Astrocyte (in vitro differentiated cells and primary cell): ENCODE measurements around the gene ADAMTS17. TPM values are rescaled to one million over a fixed set of nuclear protein-coding genes. Genes with fewer than 3 reads are reported as not detected.

Experiments used
- DNase-seq: peaks from one replicate; pipeline ENCODE4 v3.0.0-alpha.2; 2010; ENCODE audit warnings: low read depth
- FAIRE-seq: peaks from 2 replicates; lab custom pipeline; 2011; peaks lifted over from hg19 to GRCh38; lab: Jason Lieb, UNC
- H2AFZ ChIP-seq: 2 replicates; pipeline ENCODE4 v1.6.0; 2012; ENCODE audit warnings: low read depth, low read length, inconsistent platforms
- H3K27ac ChIP-seq: 2 replicates; pipeline ENCODE4 v1.5.1; 2011; ENCODE audit warnings: low read depth, low read length, inconsistent platforms
- H3K27me3 ChIP-seq: 2 replicates; pipeline ENCODE4 v1.6.0; 2011; ENCODE audit warnings: low read length, inconsistent platforms; ENCODE audit not compliant: insufficient read depth
- H3K36me3 ChIP-seq: 2 replicates; pipeline ENCODE4 v1.5.1; 2011; ENCODE audit warnings: low read length, inconsistent platforms; ENCODE audit not compliant: insufficient read depth
- H3K4me1 ChIP-seq: 2 replicates; pipeline ENCODE4 v1.5.1; 2011; ENCODE audit warnings: low read length, inconsistent platforms; ENCODE audit not compliant: insufficient read depth
- H3K4me2 ChIP-seq: 2 replicates; pipeline ENCODE4 v1.6.0; 2012; ENCODE audit warnings: low read length, inconsistent platforms
- H3K4me3 ChIP-seq: 2 replicates; pipeline ENCODE4 v1.5.1; 2011; ENCODE audit warnings: low read depth, mild to moderate bottlenecking, low read length, inconsistent platforms; ENCODE audit not compliant: insufficient read depth
- H3K79me2 ChIP-seq: 2 replicates; pipeline ENCODE4 v1.6.0; 2012; ENCODE audit warnings: mild to moderate bottlenecking, low read length, inconsistent platforms; ENCODE audit not compliant: insufficient read depth
- H3K9ac ChIP-seq: 2 replicates; pipeline ENCODE4 v1.6.0; 2012; ENCODE audit warnings: mild to moderate bottlenecking, low read length, inconsistent platforms
- H3K9me3 ChIP-seq: 2 replicates; pipeline ENCODE4 v1.5.1; 2012; ENCODE audit warnings: low read depth, mild to moderate bottlenecking, low read length, inconsistent platforms; ENCODE audit not compliant: insufficient read depth
- H4K20me1 ChIP-seq: 2 replicates; pipeline ENCODE4 v1.6.0; 2012; ENCODE audit warnings: low read length, inconsistent platforms; ENCODE audit not compliant: insufficient read depth
- H3K27ac Mint-ChIP-seq: one replicate; pipeline ENCODE4 v1.8.0; 2021; ENCODE audit warnings: mild to moderate bottlenecking, mixed read lengths; ENCODE audit not compliant: unreplicated experiment
- H3K27me3 Mint-ChIP-seq: one replicate; pipeline ENCODE4 v1.8.0; 2021; ENCODE audit warnings: low read depth, mixed read lengths; ENCODE audit not compliant: unreplicated experiment
- H3K36me3 Mint-ChIP-seq: one replicate; pipeline ENCODE4 v1.8.0; 2021; ENCODE audit warnings: low read depth, mixed read lengths; ENCODE audit not compliant: unreplicated experiment
- H3K4me1 Mint-ChIP-seq: one replicate; pipeline ENCODE4 v1.8.0; 2021; ENCODE audit warnings: low read depth, mixed read lengths; ENCODE audit not compliant: unreplicated experiment
- H3K4me3 Mint-ChIP-seq: one replicate; pipeline ENCODE4 v1.8.0; 2021; ENCODE audit warnings: mild to moderate bottlenecking, moderate library complexity, mixed read lengths; ENCODE audit not compliant: unreplicated experiment
- H3K9me3 Mint-ChIP-seq: one replicate; pipeline ENCODE4 v1.8.0; 2021; ENCODE audit warnings: mild to moderate bottlenecking, mixed read lengths; ENCODE audit not compliant: unreplicated experiment
- EZH2 ChIP-seq: IDR thresholded peaks from 2 replicates; pipeline ENCODE4 v1.6.1; 2012; ENCODE audit warnings: mild to moderate bottlenecking, low read length, inconsistent platforms; ENCODE audit not compliant: insufficient read depth
- total RNA-seq: library from RNA; stranded (reverse); gene quantifications from 2 replicates; pipeline ENCODE4 v1.2.1, GENCODE V29; 2021
- TF ChIP-seq, protein P1 (sequence below): IDR thresholded peaks from 2 replicates; pipeline ENCODE4 v1.5.1; 2011; ENCODE audit warnings: low read depth, mild to moderate bottlenecking, inconsistent platforms, low read length, moderate library complexity; ENCODE audit not compliant: insufficient read depth

ADAMTS17 gene
- total RNA-seq, 1 donor from 2014 or later, result 0.27 TPM

DNA sequence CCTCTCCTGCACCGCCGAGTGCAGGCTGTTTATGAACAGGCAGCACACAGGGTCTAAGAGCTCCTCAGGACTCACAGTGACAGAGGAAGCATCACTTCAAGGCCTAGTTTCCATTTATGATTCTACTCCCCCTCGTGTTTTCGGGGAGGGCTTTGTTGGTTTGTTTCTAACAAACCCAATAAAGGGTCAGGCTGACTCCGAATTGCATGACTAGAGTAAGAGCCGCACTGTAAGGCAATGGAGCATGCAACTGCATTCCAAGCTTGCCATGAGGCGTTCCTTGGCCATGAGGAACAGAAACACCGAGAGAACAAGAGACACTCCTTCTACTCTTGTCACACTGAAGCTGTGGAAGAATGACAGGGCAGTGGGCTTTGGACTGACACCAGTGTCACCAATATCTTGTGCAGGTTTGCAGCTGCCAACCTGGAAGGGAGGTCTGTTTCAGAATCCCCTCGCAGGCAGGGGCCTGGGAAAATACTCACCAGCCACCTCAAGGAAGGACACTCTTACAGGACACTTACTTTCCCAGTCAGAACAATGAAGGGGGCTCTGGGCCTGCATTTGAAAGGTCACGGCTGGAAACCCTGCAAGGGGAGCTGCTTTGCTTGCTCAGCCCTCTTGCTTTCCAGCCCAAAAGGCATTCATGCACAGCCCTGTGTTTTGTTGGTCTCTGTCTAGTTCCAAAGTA lies 96.8 kb downstream of the ADAMTS17 start:
- no peak for DNase-seq
- no peak for FAIRE-seq
- no peaks in the 10 kb centered on the region for H3K79me2 ChIP-seq
- H3K9ac ChIP-seq, result no peak overlapping the region
- no peak overlapping the region for H2AFZ ChIP-seq
- H3K9me3 ChIP-seq, result no peaks in the 10 kb centered on the region
- Mint-ChIP-seq H3K9me3 (peaks cover 16% of the 10 kb centered on the region), H3K27me3 (peaks cover 9% of the 10 kb centered on the region), H3K4me3 (no peak overlapping the region), H3K27ac (no peak overlapping the region), H3K36me3 (peaks cover 5% of the 10 kb centered on the region), H3K4me1 (peaks cover 11% of the 10 kb centered on the region)
- H3K4me3 ChIP-seq, result no peak overlapping the region
- H3K36me3 ChIP-seq, result no peaks in the 10 kb centered on the region
- TF ChIP-seq, protein P1, sequence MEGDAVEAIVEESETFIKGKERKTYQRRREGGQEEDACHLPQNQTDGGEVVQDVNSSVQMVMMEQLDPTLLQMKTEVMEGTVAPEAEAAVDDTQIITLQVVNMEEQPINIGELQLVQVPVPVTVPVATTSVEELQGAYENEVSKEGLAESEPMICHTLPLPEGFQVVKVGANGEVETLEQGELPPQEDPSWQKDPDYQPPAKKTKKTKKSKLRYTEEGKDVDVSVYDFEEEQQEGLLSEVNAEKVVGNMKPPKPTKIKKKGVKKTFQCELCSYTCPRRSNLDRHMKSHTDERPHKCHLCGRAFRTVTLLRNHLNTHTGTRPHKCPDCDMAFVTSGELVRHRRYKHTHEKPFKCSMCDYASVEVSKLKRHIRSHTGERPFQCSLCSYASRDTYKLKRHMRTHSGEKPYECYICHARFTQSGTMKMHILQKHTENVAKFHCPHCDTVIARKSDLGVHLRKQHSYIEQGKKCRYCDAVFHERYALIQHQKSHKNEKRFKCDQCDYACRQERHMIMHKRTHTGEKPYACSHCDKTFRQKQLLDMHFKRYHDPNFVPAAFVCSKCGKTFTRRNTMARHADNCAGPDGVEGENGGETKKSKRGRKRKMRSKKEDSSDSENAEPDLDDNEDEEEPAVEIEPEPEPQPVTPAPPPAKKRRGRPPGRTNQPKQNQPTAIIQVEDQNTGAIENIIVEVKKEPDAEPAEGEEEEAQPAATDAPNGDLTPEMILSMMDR, result no peak
- no peak for TF ChIP-seq EZH2
- H3K27ac ChIP-seq, result no peak overlapping the region
- no peak overlapping the region for H3K4me2 ChIP-seq
- H3K4me1 ChIP-seq, result peaks cover 14% of the 10 kb centered on the region
- peaks cover 2% of the 10 kb centered on the region for H3K27me3 ChIP-seq
- H4K20me1 ChIP-seq, result no peaks in the 10 kb centered on the region

DNA sequence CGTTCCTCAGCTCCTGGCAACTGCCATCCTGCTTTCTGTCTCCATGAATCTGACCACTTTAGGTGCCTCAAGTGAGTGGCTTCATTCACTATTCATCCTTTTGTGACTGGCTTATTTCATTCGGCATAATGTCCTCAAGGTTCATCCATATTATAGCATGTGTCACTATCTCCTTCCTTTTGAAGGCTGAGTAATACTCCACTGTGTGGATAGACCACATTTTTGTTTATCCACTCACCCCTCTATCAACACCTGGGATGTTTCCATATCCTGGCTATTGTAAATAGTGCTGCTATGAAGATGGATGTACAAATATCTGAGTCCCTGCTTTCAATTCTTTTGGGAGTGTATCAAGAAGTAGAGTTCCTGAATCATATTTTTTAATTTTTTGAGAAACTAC lies 98.8 kb downstream of the ADAMTS17 start:
- Histone ChIP-seq H3K9me3 (no peaks in the 10 kb centered on the region), H4K20me1 (no peaks in the 10 kb centered on the region), H2AFZ (no peak overlapping the region), H3K27ac (no peak overlapping the region), H3K4me1 (peaks cover 14% of the 10 kb centered on the region), H3K9ac (no peak overlapping the region), H3K36me3 (no peaks in the 10 kb centered on the region), H3K27me3 (peaks cover 2% of the 10 kb centered on the region), H3K79me2 (no peaks in the 10 kb centered on the region), H3K4me2 (no peak overlapping the region), H3K4me3 (no peak overlapping the region)
- H3K4me3 Mint-ChIP-seq, result no peak overlapping the region
- peaks cover 19% of the 10 kb centered on the region for H3K9me3 Mint-ChIP-seq
- peaks cover 11% of the 10 kb centered on the region for H3K4me1 Mint-ChIP-seq
- DNase-seq (no peak), FAIRE-seq (no peak)
- peaks cover 7% of the 10 kb centered on the region for H3K36me3 Mint-ChIP-seq
- peaks cover 11% of the 10 kb centered on the region for H3K27me3 Mint-ChIP-seq
- H3K27ac Mint-ChIP-seq, result no peak overlapping the region
- TF ChIP-seq EZH2, result no peak
- TF ChIP-seq, protein P1, result no peak
